OCI-LY3 (cell line): ENCODE data around the gene SYS1.

Source experiments
- CTCF ChIP-seq: fragments of 200-600, 300-600 bp; sonication (generic); IDR thresholded peaks from 2 replicates; pipeline ENCODE4 v1.5.1; 2014; ENCODE audit warnings: antibody characterized with exemption, low read length, low read depth
- EZH2phosphoT487 ChIP-seq: fragments of 200-600 bp; shearing (Covaris generic); IDR thresholded peaks from 2 replicates; pipeline ENCODE4 v1.6.1; 2018; ENCODE audit warnings: antibody characterized with exemption, mixed run types, low read depth

DNA sequence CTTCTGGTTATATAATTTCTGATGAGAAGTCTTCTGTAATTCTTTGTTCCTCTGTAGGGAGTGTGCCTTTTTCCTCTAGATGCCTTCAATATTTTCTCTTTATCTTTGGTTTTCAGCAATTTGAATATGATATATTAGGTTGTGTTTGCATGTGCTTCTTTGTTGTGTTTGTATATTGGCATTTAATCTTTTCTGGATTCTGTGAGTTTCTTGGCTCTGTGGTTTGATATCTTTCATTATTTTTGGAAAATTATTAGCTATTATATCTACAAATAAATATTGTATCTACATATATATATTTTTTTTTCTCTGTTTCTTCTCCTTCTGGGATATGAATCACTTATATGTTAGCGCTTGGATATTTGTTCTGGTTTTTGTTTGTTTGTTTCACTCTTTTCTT is 36.1 kb downstream of the SYS1 start:
- TF ChIP-seq CTCF: no peak
- TF ChIP-seq EZH2phosphoT487: no peak
